ENCODE results near the gene DDX42.

DNA sequence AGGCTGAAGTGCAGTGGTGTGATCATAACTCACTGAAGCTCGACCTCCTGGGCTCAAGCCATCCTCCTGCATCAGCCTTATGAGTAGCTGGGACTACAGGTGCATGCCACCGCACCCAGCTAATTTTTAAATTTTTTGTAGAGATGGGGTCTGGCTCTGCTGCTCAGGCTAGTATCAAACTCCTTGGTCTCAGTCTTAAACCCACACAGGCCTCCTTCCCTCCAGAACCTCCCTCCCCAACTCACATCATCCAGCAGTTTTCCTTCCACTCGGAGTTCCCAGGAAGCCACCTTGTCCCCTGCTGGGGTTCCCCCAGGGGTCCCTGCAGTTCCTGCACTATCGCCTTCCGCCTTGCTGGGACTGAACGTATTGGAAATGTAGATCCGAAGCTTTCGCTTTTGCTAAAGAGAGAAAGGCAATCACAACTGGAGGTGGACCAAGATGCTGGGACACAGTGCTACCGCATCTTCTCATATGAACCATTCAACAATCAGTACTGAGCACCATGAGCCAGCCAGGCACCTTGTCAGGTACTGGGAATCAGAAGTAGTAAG lies 61.3 kb downstream of the DDX42 start:
- TF ChIP-seq, protein P1, sequence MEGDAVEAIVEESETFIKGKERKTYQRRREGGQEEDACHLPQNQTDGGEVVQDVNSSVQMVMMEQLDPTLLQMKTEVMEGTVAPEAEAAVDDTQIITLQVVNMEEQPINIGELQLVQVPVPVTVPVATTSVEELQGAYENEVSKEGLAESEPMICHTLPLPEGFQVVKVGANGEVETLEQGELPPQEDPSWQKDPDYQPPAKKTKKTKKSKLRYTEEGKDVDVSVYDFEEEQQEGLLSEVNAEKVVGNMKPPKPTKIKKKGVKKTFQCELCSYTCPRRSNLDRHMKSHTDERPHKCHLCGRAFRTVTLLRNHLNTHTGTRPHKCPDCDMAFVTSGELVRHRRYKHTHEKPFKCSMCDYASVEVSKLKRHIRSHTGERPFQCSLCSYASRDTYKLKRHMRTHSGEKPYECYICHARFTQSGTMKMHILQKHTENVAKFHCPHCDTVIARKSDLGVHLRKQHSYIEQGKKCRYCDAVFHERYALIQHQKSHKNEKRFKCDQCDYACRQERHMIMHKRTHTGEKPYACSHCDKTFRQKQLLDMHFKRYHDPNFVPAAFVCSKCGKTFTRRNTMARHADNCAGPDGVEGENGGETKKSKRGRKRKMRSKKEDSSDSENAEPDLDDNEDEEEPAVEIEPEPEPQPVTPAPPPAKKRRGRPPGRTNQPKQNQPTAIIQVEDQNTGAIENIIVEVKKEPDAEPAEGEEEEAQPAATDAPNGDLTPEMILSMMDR (IDR thresholded peaks at IDR 0.05; ENCODE audit: insufficient read depth, low read depth, low read length): no peak
- no peak for TF ChIP-seq EZH2 (IDR thresholded peaks at IDR 0.05; ENCODE audit: insufficient read depth, low read length)
